GM13976 (cell line): ENCODE measurements around the gene LRP1B.

ENCODE experiments used
- DNase-seq: peaks from one replicate; pipeline ENCODE4 v3.0.0; 2012; ENCODE audit warnings: low spot score
- in situ Hi-C: fragments of 300-500 bp; cut with MboI; formaldehyde crosslinking; loops from one replicate; pipeline ENCODE4 v1.12.0; 2022; ENCODE audit warnings: low sequenced_read_pairs, mixed read lengths, inconsistent platforms; ENCODE audit not compliant: unreplicated experiment
- TF ChIP-seq, protein P1 (sequence below): IDR thresholded peaks from 2 replicates; pipeline ENCODE4 v1.5.1; 2012; ENCODE audit warnings: borderline replicate concordance, mild to moderate bottlenecking; ENCODE audit not compliant: insufficient read depth; ENCODE audit errors: extremely low read depth, missing control alignments, control extremely low read depth

The LRP1B gene

DNA sequence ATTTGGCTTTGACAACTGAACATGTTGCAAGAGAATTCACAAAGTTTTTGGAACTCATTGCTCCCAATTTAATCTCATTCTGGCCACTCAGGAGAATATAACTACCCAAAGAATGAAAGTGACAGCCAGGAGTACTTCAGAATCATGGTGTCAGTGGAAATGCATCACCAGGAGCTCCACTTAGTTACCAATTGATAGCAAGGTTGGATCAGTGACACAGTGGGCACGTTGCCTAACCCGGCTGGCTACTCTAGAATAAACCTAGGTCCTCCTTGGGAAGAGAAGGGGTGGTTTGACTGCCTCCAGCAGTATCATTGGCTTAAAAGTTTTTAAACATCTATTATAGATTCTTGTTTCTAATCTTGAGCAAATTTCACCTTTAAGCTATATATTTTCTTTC lies 40.0 kb upstream of the LRP1B start:
- in situ Hi-C loops: no loop called here
- TF ChIP-seq, protein P1, sequence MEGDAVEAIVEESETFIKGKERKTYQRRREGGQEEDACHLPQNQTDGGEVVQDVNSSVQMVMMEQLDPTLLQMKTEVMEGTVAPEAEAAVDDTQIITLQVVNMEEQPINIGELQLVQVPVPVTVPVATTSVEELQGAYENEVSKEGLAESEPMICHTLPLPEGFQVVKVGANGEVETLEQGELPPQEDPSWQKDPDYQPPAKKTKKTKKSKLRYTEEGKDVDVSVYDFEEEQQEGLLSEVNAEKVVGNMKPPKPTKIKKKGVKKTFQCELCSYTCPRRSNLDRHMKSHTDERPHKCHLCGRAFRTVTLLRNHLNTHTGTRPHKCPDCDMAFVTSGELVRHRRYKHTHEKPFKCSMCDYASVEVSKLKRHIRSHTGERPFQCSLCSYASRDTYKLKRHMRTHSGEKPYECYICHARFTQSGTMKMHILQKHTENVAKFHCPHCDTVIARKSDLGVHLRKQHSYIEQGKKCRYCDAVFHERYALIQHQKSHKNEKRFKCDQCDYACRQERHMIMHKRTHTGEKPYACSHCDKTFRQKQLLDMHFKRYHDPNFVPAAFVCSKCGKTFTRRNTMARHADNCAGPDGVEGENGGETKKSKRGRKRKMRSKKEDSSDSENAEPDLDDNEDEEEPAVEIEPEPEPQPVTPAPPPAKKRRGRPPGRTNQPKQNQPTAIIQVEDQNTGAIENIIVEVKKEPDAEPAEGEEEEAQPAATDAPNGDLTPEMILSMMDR: no peak
- no peak for DNase-seq

GRCh38 chr2:142165790-142166189 lies 35.0 kb upstream of the LRP1B start:
- in situ Hi-C loops: no loop called here
- TF ChIP-seq, protein P1: peak; percentile 16
- DNase-seq: peak; percentile 30

DNA sequence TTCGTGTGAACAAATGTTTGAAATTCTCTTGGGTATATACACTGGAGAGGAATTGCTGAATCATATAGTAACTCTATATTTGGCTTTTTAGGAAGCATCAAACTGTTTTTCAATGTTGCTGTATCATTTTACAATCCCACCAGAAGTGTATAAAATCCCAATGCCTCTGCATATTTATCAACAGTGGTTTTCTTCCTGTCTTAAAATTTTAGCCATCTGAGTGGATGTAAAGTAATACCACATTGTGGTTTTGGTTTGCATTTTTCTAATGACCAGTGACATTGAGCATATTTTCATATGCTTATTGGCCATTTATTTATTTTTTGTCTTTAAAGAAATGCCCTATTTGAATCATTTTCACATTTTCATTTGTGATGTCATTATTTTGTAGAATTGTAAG lies 22.8 kb upstream of the LRP1B start:
- no peak for DNase-seq
- in situ Hi-C loops: no loop called here
- TF ChIP-seq, protein P1: no peak

DNA sequence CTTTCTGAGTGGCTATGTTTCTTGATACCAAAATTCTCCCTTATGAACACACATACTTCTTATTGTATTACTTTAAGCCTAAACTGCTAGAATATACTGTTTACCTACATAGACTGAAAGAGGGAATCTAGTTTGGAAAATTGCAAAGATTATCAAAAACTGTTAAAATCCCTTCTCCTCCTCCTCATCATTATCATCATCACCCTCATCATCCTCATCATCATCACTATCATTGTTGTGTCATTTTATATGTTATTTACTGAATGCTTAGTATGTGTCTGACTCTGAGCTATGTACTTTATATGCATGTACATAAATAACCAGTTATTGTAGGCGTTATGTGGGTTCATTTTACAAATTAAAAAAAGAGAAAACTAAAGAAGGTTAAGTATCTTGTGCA lies 19.6 kb upstream of the LRP1B start:
- in situ Hi-C loops: no loop called here
- TF ChIP-seq, protein P1: no peak

GRCh38 chr2:142144547-142144946 lies 13.7 kb upstream of the LRP1B start:
- no peak for DNase-seq
- TF ChIP-seq, protein P1: no peak
- in situ Hi-C loops: no loop called here

More for the DNA sequence above, 19.6 kb upstream of the LRP1B start:
- no peak for DNase-seq

GRCh38 chr2:142142595-142142994 lies 11.8 kb upstream of the LRP1B start:
- in situ Hi-C loops: no loop called here
- DNase-seq: no peak
- TF ChIP-seq, protein P1: no peak

- no peak for DNase-seq
- TF ChIP-seq, protein P1: no peak
- in situ Hi-C loops: no loop called here
Observed at GRCh38 chr2:142140434-142140845, 9.6 kb upstream of the LRP1B start.
